HEK293 (cell line): Measurements from ENCODE around the gene CBY2.

Experiments
- CTCF ChIA-PET: fragments of 350-600 bp; formaldehyde crosslinking; extraction: SDS; loops from one replicate; lab custom pipeline; 2021; ENCODE audit warnings: antibody characterized with exemption; lab: Yijun Ruan, JAX
- POLR2A ChIA-PET: fragments of 300-600 bp; formaldehyde crosslinking; extraction: SDS; loops from one replicate; lab custom pipeline; 2020; ENCODE audit warnings: antibody characterized with exemption, inconsistent platforms; lab: Yijun Ruan, JAX
- H3K27ac ChIP-seq: fragments of 200-500 bp; sonication (Bioruptor generic); 2 replicates; pipeline ENCODE4 v1.5.1; 2014; ENCODE audit warnings: low read depth, low read length, control low read depth, inconsistent platforms; ENCODE audit errors: extremely low read depth
- H3K36me3 ChIP-seq, 2 experiments: fragments of 200-500 bp in 1 of 2; sonication (Bioruptor generic) in 1 of 2; 1 replicate in 1 of 2; 2 replicates in 1 of 2; pipeline ENCODE4 v1.5.1; 2014 to 2017; ENCODE audit warnings: inconsistent platforms in 2 of 2, low read length in 2 of 2; ENCODE audit not compliant: control insufficient read depth in 2 of 2, insufficient read depth in 1 of 2
- H3K4me1 ChIP-seq: fragments of 200-500 bp; sonication (Bioruptor generic); 2 replicates; pipeline ENCODE4 v1.5.1; 2014; ENCODE audit warnings: mild to moderate bottlenecking, low read length, inconsistent platforms; ENCODE audit not compliant: control insufficient read depth, insufficient read depth
- H3K4me3 ChIP-seq: 2 replicates; pipeline ENCODE4 v1.5.1; 2011; ENCODE audit warnings: low read depth, mild to moderate bottlenecking, control low read depth, low read length, moderate library complexity
- H3K9me3 ChIP-seq: fragments of 200-500 bp; sonication (Bioruptor generic); 2 replicates; pipeline ENCODE4 v1.5.1; 2014; ENCODE audit warnings: low read depth, low read length, inconsistent platforms; ENCODE audit not compliant: control insufficient read depth, insufficient read depth
- GLI4 ChIP-seq: fragments of 450-650 bp; formaldehyde crosslinking; IDR thresholded peaks from 2 replicates; pipeline ENCODE4 v1.5.1; 2016; ENCODE audit warnings: missing biosample characterization, missing genetic modification characterization
- ZBTB10 ChIP-seq: fragments of 450-650 bp; formaldehyde crosslinking; IDR thresholded peaks from 2 replicates; pipeline ENCODE4 v1.5.1; 2016; ENCODE audit warnings: missing biosample characterization, missing genetic modification characterization
- ZIC2 ChIP-seq: fragments of 450-650 bp; formaldehyde crosslinking; IDR thresholded peaks from 2 replicates; pipeline ENCODE4 v1.5.1; 2016; ENCODE audit warnings: missing biosample characterization, missing genetic modification characterization
- ZNF138 ChIP-seq: fragments of 450-650 bp; formaldehyde crosslinking; IDR thresholded peaks from 2 replicates; pipeline ENCODE4 v1.5.1; 2016; ENCODE audit warnings: missing biosample characterization, missing genetic modification characterization, borderline replicate concordance
- ZNF169 ChIP-seq: fragments of 450-650 bp; formaldehyde crosslinking; IDR thresholded peaks from 2 replicates; pipeline ENCODE4 v1.5.1; 2016; ENCODE audit warnings: missing biosample characterization, missing genetic modification characterization
- ZNF175 ChIP-seq: fragments of 450-650 bp; formaldehyde crosslinking; IDR thresholded peaks from 2 replicates; pipeline ENCODE4 v1.5.1; 2016; ENCODE audit warnings: missing biosample characterization, missing genetic modification characterization
- ZNF2 ChIP-seq: fragments of 450-650 bp; formaldehyde crosslinking; IDR thresholded peaks from 2 replicates; pipeline ENCODE4 v1.5.1; 2016; ENCODE audit warnings: missing biosample characterization, missing genetic modification characterization
- ZNF248 ChIP-seq: fragments of 450-650 bp; formaldehyde crosslinking; IDR thresholded peaks from 2 replicates; pipeline ENCODE4 v1.5.1; 2017; ENCODE audit warnings: missing biosample characterization, missing genetic modification characterization
- ZNF423 ChIP-seq: fragments of 450-650 bp; formaldehyde crosslinking; IDR thresholded peaks from 2 replicates; pipeline ENCODE4 v1.5.1; 2016; ENCODE audit warnings: missing biosample characterization, missing genetic modification characterization
- ZNF48 ChIP-seq: fragments of 450-650 bp; formaldehyde crosslinking; IDR thresholded peaks from 2 replicates; pipeline ENCODE4 v1.5.1; 2016; ENCODE audit warnings: missing biosample characterization, missing genetic modification characterization
- ZNF510 ChIP-seq: fragments of 450-650 bp; formaldehyde crosslinking; IDR thresholded peaks from 2 replicates; pipeline ENCODE4 v1.5.1; 2018; ENCODE audit warnings: mild to moderate bottlenecking, missing genetic modification characterization, missing biosample characterization; ENCODE audit not compliant: insufficient replicate concordance
- ZNF529 ChIP-seq: fragments of 450-650 bp; formaldehyde crosslinking; IDR thresholded peaks from 2 replicates; pipeline ENCODE4 v1.5.1; 2017; ENCODE audit warnings: missing genetic modification characterization, missing biosample characterization; ENCODE audit not compliant: insufficient replicate concordance
- ZNF600 ChIP-seq: fragments of 450-650 bp; formaldehyde crosslinking; IDR thresholded peaks from 2 replicates; pipeline ENCODE4 v1.5.1; 2016; ENCODE audit warnings: missing biosample characterization, missing genetic modification characterization
- ZNF629 ChIP-seq: fragments of 450-650 bp; formaldehyde crosslinking; IDR thresholded peaks from 2 replicates; pipeline ENCODE4 v1.5.1; 2017; ENCODE audit warnings: missing biosample characterization, missing genetic modification characterization
- ZNF692 ChIP-seq: fragments of 450-650 bp; formaldehyde crosslinking; IDR thresholded peaks from 2 replicates; pipeline ENCODE4 v1.5.1; 2016; ENCODE audit warnings: missing biosample characterization, missing genetic modification characterization
- TF ChIP-seq, protein P1 (sequence below): fragments of 450-650 bp; formaldehyde crosslinking; IDR thresholded peaks from 2 replicates; pipeline ENCODE4 v1.5.1; 2016; ENCODE audit warnings: missing biosample characterization, missing genetic modification characterization
- TF ChIP-seq, protein P2 (sequence below): fragments of 450-650 bp; formaldehyde crosslinking; IDR thresholded peaks from 2 replicates; pipeline ENCODE4 v1.5.1; 2017; ENCODE audit warnings: missing biosample characterization, missing genetic modification characterization
- TF ChIP-seq, protein P3 (sequence below): fragments of 450-650 bp; formaldehyde crosslinking; IDR thresholded peaks from 2 replicates; pipeline ENCODE4 v1.5.1; 2016; ENCODE audit warnings: missing biosample characterization, missing genetic modification characterization, low read depth

The CBY2 gene

DNA sequence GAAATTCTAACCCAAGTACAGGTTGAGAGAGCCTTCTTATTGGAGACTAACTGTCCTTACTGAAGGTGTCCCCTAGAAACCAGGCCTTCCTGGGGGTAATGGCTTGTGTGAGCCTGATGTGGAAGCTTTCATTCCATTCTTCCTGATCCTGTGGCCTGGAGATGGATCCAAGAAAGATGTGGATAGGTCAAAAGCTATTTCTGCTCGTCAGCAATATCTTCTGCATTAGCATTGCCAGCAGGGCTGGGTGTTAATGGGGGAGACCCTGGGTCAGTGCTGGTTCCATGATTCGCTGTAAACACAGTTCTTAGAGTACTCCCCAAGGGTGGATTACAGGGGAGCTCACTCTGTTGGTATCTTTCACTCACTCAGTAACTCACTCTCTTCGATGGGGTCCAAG, 42.9 kb downstream of the CBY2 start:
- peaks cover 10% of the 10 kb centered on the region for H3K4me1 ChIP-seq
- POLR2A ChIA-PET = no interaction called here
- TF ChIP-seq ZNF529 (tag by site-specific recombination) (no peak), ZNF600 (tag by site-specific recombination) (no peak), ZBTB10 (tag by site-specific recombination) (no peak), ZNF423 (tag by site-specific recombination) (no peak), ZNF169 (no peak), ZIC2 (tag by site-specific recombination) (no peak), ZNF692 (no peak), ZNF138 (tag by site-specific recombination) (no peak), ZNF175 (tag by site-specific recombination) (no peak), ZNF48 (tag by site-specific recombination) (no peak), ZNF510 (no peak), GLI4 (tag by site-specific recombination) (no peak), ZNF629 (no peak), ZNF248 (tag by site-specific recombination) (no peak), ZNF2 (tag by site-specific recombination) (no peak)
- TF ChIP-seq, protein P1, sequence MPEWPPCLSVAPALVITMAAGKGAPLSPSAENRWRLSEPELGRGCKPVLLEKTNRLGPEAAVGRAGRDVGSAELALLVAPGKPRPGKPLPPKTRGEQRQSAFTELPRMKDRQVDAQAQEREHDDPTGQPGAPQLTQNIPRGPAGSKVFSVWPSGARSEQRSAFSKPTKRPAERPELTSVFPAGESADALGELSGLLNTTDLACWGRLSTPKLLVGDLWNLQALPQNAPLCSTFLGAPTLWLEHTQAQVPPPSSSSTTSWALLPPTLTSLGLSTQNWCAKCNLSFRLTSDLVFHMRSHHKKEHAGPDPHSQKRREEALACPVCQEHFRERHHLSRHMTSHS (tag by site-specific recombination) = no peak
- TF ChIP-seq, protein P2, sequence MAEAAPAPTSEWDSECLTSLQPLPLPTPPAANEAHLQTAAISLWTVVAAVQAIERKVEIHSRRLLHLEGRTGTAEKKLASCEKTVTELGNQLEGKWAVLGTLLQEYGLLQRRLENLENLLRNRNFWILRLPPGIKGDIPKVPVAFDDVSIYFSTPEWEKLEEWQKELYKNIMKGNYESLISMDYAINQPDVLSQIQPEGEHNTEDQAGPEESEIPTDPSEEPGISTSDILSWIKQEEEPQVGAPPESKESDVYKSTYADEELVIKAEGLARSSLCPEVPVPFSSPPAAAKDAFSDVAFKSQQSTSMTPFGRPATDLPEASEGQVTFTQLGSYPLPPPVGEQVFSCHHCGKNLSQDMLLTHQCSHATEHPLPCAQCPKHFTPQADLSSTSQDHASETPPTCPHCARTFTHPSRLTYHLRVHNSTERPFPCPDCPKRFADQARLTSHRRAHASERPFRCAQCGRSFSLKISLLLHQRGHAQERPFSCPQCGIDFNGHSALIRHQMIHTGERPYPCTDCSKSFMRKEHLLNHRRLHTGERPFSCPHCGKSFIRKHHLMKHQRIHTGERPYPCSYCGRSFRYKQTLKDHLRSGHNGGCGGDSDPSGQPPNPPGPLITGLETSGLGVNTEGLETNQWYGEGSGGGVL (tag by site-specific recombination) = no peak
- TF ChIP-seq, protein P3, sequence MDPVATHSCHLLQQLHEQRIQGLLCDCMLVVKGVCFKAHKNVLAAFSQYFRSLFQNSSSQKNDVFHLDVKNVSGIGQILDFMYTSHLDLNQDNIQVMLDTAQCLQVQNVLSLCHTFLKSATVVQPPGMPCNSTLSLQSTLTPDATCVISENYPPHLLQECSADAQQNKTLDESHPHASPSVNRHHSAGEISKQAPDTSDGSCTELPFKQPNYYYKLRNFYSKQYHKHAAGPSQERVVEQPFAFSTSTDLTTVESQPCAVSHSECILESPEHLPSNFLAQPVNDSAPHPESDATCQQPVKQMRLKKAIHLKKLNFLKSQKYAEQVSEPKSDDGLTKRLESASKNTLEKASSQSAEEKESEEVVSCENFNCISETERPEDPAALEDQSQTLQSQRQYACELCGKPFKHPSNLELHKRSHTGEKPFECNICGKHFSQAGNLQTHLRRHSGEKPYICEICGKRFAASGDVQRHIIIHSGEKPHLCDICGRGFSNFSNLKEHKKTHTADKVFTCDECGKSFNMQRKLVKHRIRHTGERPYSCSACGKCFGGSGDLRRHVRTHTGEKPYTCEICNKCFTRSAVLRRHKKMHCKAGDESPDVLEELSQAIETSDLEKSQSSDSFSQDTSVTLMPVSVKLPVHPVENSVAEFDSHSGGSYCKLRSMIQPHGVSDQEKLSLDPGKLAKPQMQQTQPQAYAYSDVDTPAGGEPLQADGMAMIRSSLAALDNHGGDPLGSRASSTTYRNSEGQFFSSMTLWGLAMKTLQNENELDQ (tag by site-specific recombination) = no peak
- TF ChIP-seq, all 188 proteins: peak for 0
- Histone ChIP-seq H3K9me3 (no peaks in the 10 kb centered on the region), H3K4me3 (no peak overlapping the region), H3K27ac (no peak overlapping the region), H3K36me3 (no peaks in the 10 kb centered on the region)
- CTCF ChIA-PET = interaction anchor here (0.5 kb wide), 1 partner anchor 27 kb away, joined by 4 read pairs; no protein-coding TSS in a partner anchor
